Colon (tissue), 2 donors: Measurements from ENCODE around the gene SLC35G2.
"Not testable (repeated sequence)": the region's sequence is repeated elsewhere in the genome, so short reads cannot be mapped to it uniquely, and the experiment has no call there.

Experiments used
- FAIRE-seq: peaks from 2 replicates; lab custom pipeline; 2012; peaks lifted over from hg19 to GRCh38; lab: Jason Lieb, UNC
- donor health status: control.
- donor health status: control.

Gene SLC35G2

GRCh38 chr3:136818769-136819391 lies at the start of gene SLC35G2:
Gene SLC35G2 (plus strand): TSS chr3:136819126. CDS start chr3:136854461, 35,335 bp downstream.
- no peak for FAIRE-seq

GRCh38 chr3:136772709-136773108 lies 46.2 kb upstream of the SLC35G2 start:
- FAIRE-seq = no peak

- FAIRE-seq = no peak
These were observed 40.1 kb upstream of the SLC35G2 start for GRCh38 chr3:136778865-136779264.

- no peak for FAIRE-seq
These were observed 38.2 kb upstream of the SLC35G2 start for GRCh38 chr3:136780741-136781140.

- FAIRE-seq = no peak
These were observed 35.2 kb upstream of the SLC35G2 start for GRCh38 chr3:136783708-136784191.

- no peak for FAIRE-seq
These were observed 31.6 kb upstream of the SLC35G2 start for GRCh38 chr3:136787349-136787748.

- FAIRE-seq = no peak
These were observed 30.8 kb upstream of the SLC35G2 start for GRCh38 chr3:136788154-136788553.

- FAIRE-seq = no peak
These were observed 28.9 kb upstream of the SLC35G2 start for GRCh38 chr3:136789976-136790375.

- no peak for FAIRE-seq
These were observed 28.1 kb upstream of the SLC35G2 start for GRCh38 chr3:136790786-136791185.

GRCh38 chr3:136792556-136793330 lies 26.2 kb upstream of the SLC35G2 start:
- no peak for FAIRE-seq

GRCh38 chr3:136801146-136801545 lies 17.8 kb upstream of the SLC35G2 start:
- FAIRE-seq = not testable (repeated sequence)

GRCh38 chr3:136802481-136802996 lies 16.4 kb upstream of the SLC35G2 start:
- no peak for FAIRE-seq

GRCh38 chr3:136804141-136804540 lies 14.8 kb upstream of the SLC35G2 start:
- no peak for FAIRE-seq

- no peak for FAIRE-seq
These were observed 14.1 kb upstream of the SLC35G2 start for GRCh38 chr3:136804813-136805212.

GRCh38 chr3:136805795-136806194 lies 13.1 kb upstream of the SLC35G2 start:
- no peak for FAIRE-seq

GRCh38 chr3:136811701-136812100 lies 7.2 kb upstream of the SLC35G2 start:
- FAIRE-seq = no peak

- FAIRE-seq = no peak
These were observed 1.5 kb upstream of the SLC35G2 start for GRCh38 chr3:136817448-136817847.

- no peak for FAIRE-seq
These were observed 646 bp upstream of the SLC35G2 start for GRCh38 chr3:136818191-136818768.

- no peak for FAIRE-seq
These were observed 435 bp downstream of the SLC35G2 start for GRCh38 chr3:136819392-136819730.

- FAIRE-seq = no peak
These were observed 1.1 kb downstream of the SLC35G2 start for GRCh38 chr3:136819731-136820679.

GRCh38 chr3:136831461-136831860 lies 12.5 kb downstream of the SLC35G2 start:
- FAIRE-seq = no peak
